Nephron (organoid): ENCODE results near the gene BRIP1.
"Not testable (repeated sequence)": the region's sequence is repeated elsewhere in the genome, so short reads cannot be mapped to it uniquely, and the experiment has no call there.

Experiments
- H3K27ac Mint-ChIP-seq, 3 experiments: 2 replicates each; pipeline ENCODE4 v1.8.0; 2020; ENCODE audit warnings: mixed read lengths in 3 of 3, mild to moderate bottlenecking in 2 of 3, moderate library complexity in 1 of 3
- H3K27me3 Mint-ChIP-seq: 2 replicates; pipeline ENCODE4 v1.8.0; 2021; ENCODE audit warnings: low read depth, mild to moderate bottlenecking, moderate library complexity, mixed read lengths
- H3K36me3 Mint-ChIP-seq: 2 replicates; pipeline ENCODE4 v1.8.0; 2020; ENCODE audit warnings: low read depth, mixed read lengths
- H3K4me1 Mint-ChIP-seq: 2 replicates; pipeline ENCODE4 v1.8.0; 2020; ENCODE audit warnings: mixed read lengths
- H3K4me3 Mint-ChIP-seq, 3 experiments: 2 replicates each; pipeline ENCODE4 v1.8.0; 2020; ENCODE audit warnings: mild to moderate bottlenecking in 3 of 3, mixed read lengths in 3 of 3, moderate library complexity in 2 of 3
- H3K9me3 Mint-ChIP-seq: 2 replicates; pipeline ENCODE4 v1.8.0; 2020; ENCODE audit warnings: mixed read lengths
- TF ChIP-seq, protein P1 (sequence below), 3 experiments: fragments of 200-600 bp; sonication (generic); IDR thresholded peaks; one replicate each; pipeline ENCODE4 v1.5.0; 2021; ENCODE audit warnings: antibody characterized with exemption in 3 of 3; ENCODE audit not compliant: unreplicated experiment in 3 of 3

Gene BRIP1

GRCh38 chr17:61832463-61832862 is 30.9 kb downstream of the BRIP1 start:
- Mint-ChIP-seq H3K4me1 (no peaks in the 10 kb centered on the region), H3K27ac (no peak overlapping the region), H3K4me3 (no peak overlapping the region), H3K27me3 (no peaks in the 10 kb centered on the region), H3K36me3 (peaks cover 21% of the 10 kb centered on the region), H3K9me3 (peaks cover 12% of the 10 kb centered on the region)
- TF ChIP-seq, protein P1, sequence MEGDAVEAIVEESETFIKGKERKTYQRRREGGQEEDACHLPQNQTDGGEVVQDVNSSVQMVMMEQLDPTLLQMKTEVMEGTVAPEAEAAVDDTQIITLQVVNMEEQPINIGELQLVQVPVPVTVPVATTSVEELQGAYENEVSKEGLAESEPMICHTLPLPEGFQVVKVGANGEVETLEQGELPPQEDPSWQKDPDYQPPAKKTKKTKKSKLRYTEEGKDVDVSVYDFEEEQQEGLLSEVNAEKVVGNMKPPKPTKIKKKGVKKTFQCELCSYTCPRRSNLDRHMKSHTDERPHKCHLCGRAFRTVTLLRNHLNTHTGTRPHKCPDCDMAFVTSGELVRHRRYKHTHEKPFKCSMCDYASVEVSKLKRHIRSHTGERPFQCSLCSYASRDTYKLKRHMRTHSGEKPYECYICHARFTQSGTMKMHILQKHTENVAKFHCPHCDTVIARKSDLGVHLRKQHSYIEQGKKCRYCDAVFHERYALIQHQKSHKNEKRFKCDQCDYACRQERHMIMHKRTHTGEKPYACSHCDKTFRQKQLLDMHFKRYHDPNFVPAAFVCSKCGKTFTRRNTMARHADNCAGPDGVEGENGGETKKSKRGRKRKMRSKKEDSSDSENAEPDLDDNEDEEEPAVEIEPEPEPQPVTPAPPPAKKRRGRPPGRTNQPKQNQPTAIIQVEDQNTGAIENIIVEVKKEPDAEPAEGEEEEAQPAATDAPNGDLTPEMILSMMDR (IDR thresholded peaks at IDR 0.05; ENCODE audit: unreplicated experiment in 3 of 3): no peak

DNA sequence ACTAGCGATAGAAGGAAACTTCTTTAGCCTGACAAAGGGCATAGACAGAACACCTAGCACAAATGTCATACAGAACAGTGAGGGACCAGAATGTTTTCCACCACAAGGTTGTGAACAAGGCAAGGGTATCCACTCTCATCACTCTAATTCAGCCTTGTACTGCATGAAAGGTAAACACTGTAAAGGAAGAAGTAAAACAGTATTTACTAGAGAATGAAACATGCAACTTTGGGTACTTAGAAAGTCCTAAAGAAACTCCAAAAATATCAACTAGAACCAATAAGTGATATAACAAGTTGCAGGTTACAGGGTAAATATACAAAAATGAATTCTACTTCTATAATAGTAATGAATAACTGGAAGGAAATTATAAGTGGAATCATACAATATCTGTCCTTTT is 32.2 kb downstream of the BRIP1 start:
- Mint-ChIP-seq H3K4me1 (no peaks in the 10 kb centered on the region), H3K27me3 (no peaks in the 10 kb centered on the region)

GRCh38 chr17:61828694-61829093 is 34.6 kb downstream of the BRIP1 start:
- H3K4me3 Mint-ChIP-seq: no peak overlapping the region
- H3K27me3 Mint-ChIP-seq: no peaks in the 10 kb centered on the region
- TF ChIP-seq, protein P1 (IDR thresholded peaks at IDR 0.05; ENCODE audit: unreplicated experiment in 3 of 3): no peak
- H3K27ac Mint-ChIP-seq: no peak overlapping the region
- no peaks in the 10 kb centered on the region for H3K4me1 Mint-ChIP-seq
- H3K9me3 Mint-ChIP-seq: peaks cover 29% of the 10 kb centered on the region
- peaks cover 56% of the 10 kb centered on the region for H3K36me3 Mint-ChIP-seq

More for the DNA sequence above, 32.2 kb downstream of the BRIP1 start:
- TF ChIP-seq, protein P1 (IDR thresholded peaks at IDR 0.05; ENCODE audit: unreplicated experiment in 3 of 3): no peak
- Mint-ChIP-seq H3K4me3 (no peak overlapping the region), H3K9me3 (peaks cover 21% of the 10 kb centered on the region), H3K27ac (no peak overlapping the region), H3K36me3 (peaks cover 32% of the 10 kb centered on the region)

- H3K9me3 Mint-ChIP-seq: peaks cover 34% of the 10 kb centered on the region
- TF ChIP-seq, protein P1 (IDR thresholded peaks at IDR 0.05; ENCODE audit: unreplicated experiment in 3 of 3): no peak
- H3K4me1 Mint-ChIP-seq: no peaks in the 10 kb centered on the region
- H3K27ac Mint-ChIP-seq: no peak overlapping the region
- H3K4me3 Mint-ChIP-seq: no peak overlapping the region
- H3K36me3 Mint-ChIP-seq: peaks cover 63% of the 10 kb centered on the region
- no peaks in the 10 kb centered on the region for H3K27me3 Mint-ChIP-seq
Observed at GRCh38 chr17:61827649-61828395, 35.5 kb downstream of the BRIP1 start.

- H3K9me3 Mint-ChIP-seq: peaks cover 36% of the 10 kb centered on the region
- H3K27me3 Mint-ChIP-seq, H3K4me1 Mint-ChIP-seq, H3K27ac Mint-ChIP-seq, H3K4me3 Mint-ChIP-seq: not testable (repeated sequence)
- peaks cover 70% of the 10 kb centered on the region for H3K36me3 Mint-ChIP-seq
Observed at GRCh38 chr17:61826866-61827265, 36.5 kb downstream of the BRIP1 start.

DNA sequence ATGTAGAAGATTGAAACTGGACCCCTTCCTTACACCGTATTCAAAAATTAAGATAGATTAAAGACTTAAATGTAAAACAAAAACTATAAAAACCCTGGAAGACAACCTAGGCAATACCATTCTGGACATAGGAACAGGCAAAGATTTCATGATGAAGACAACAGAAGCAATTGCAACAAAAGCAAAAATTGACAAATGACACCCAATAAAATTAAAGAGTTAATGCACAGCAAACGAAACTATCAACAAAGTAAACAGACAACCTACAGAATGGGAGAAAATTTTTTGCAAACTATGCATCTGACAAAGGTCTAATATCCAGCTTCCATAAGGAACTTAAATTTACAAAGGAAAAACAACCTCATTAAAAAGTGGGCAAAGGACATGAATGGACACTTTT is 37.1 kb downstream of the BRIP1 start:
- not testable (repeated sequence) for H3K4me3 Mint-ChIP-seq, H3K27ac Mint-ChIP-seq, H3K27me3 Mint-ChIP-seq, H3K4me1 Mint-ChIP-seq
- peaks cover 39% of the 10 kb centered on the region for H3K9me3 Mint-ChIP-seq
- peaks cover 76% of the 10 kb centered on the region for H3K36me3 Mint-ChIP-seq

DNA sequence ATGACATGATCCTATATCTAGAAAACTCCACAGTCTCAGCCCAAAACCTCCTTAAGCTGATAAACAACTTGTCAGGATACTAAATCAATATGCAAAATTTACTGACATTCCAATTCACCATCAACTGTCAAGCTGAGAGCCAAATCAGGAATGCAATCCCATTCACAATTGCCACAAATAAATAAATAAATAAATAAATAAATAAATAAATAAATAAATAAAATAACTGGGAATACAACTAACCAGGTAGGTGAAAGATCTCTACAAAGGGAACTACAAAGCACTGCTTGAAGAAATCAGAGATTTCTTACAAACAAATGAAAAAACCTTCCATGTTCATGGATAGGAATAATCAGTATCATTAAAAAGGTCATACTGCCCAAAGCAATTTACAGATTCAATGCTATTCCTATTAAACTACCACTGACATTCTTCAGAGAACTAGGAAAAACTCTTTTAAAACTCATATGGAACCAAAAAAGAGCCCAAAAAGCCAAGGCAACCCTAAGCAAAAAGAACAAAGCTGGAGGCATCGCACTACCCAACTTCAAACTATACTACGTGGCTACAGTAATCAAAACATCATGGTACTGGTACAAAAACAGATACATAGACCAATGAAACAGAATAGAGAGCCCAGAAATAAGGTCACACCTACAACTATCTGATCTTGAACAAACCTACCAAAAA is 37.7 kb downstream of the BRIP1 start:
- H3K27ac Mint-ChIP-seq: no peak overlapping the region
- H3K9me3 Mint-ChIP-seq: peaks cover 39% of the 10 kb centered on the region

More for the DNA sequence above, 37.7 kb downstream of the BRIP1 start:
- Mint-ChIP-seq H3K4me3 (no peak overlapping the region), H3K4me1 (no peaks in the 10 kb centered on the region), H3K36me3 (peaks cover 79% of the 10 kb centered on the region), H3K27me3 (no peaks in the 10 kb centered on the region)
- TF ChIP-seq, protein P1 (IDR thresholded peaks at IDR 0.05; ENCODE audit: unreplicated experiment in 3 of 3): no peak
